ENCODE measurements around the gene RBBP4.

DNA sequence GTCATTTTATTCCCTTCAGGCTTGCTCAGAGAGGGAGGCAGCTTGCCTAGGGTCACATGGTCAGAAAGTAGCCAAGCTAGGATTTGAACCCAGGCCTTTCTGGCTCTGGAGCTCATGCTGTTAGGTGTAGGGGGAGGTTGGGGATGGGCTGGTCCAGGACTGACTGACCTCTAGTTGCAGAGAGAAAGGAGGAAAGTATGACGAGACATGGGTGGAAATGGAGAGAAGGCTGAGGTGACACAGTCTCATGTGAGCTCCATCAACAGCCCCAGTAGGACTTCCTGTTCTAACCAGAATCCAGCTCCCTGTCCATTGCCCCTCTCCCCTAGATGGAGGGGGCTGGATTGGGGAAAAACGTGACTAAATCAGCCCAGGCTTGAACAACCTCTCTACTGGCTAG lies 67.0 kb downstream of the RBBP4 start:
- no peak for TF ChIP-seq POLR2A (IDR thresholded peaks at IDR 0.05)
- TF ChIP-seq, protein P1, sequence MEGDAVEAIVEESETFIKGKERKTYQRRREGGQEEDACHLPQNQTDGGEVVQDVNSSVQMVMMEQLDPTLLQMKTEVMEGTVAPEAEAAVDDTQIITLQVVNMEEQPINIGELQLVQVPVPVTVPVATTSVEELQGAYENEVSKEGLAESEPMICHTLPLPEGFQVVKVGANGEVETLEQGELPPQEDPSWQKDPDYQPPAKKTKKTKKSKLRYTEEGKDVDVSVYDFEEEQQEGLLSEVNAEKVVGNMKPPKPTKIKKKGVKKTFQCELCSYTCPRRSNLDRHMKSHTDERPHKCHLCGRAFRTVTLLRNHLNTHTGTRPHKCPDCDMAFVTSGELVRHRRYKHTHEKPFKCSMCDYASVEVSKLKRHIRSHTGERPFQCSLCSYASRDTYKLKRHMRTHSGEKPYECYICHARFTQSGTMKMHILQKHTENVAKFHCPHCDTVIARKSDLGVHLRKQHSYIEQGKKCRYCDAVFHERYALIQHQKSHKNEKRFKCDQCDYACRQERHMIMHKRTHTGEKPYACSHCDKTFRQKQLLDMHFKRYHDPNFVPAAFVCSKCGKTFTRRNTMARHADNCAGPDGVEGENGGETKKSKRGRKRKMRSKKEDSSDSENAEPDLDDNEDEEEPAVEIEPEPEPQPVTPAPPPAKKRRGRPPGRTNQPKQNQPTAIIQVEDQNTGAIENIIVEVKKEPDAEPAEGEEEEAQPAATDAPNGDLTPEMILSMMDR (IDR thresholded peaks at IDR 0.05): no peak
